Measurements from ENCODE around the gene PCOLCE2. TPM values are rescaled to one million over a fixed set of nuclear protein-coding genes. Genes with fewer than 3 reads are reported as not detected.

Gene PCOLCE2
- total RNA-seq, 1 experiment from 2014 or later: 13.5 TPM

DNA sequence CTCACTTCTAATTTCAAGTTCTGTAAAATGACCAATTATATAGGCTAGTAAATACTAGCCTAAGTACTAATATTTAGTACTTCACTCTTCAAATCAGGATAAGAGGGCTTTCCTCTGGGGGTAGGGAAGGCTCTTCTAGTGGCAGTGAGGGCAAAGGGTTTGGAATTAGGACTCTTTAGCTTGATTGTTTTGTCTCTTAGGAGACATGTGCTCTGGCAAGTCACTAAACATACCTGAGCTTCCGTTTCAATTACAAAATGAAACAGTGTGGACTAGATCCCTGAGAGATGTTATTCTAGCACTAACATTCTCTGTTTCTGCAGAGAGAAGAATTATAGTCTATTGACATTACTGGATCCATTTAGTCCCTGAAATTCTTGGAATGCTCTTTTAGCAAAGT is 71.5 kb downstream of the PCOLCE2 start:
- no peaks in the 10 kb centered on the region for H3K4me1 Mint-ChIP-seq
- ChIA-PET CTCF (interaction anchor here (0.8 to 1.4 kb wide), 2 partner anchors 12 to 230 kb away, joined by 3 to 10 read pairs; no protein-coding TSS in a partner anchor), POLR2A (no interaction called here)
- H3K27me3 Mint-ChIP-seq (ENCODE audit: low read depth): no peaks in the 10 kb centered on the region; the same call in 1 of the 2 replicates
- no peaks in the 10 kb centered on the region for H3K9me3 Mint-ChIP-seq
- TF ChIP-seq JUN (CRISPR knock-in tag; IDR thresholded peaks at IDR 0.05) (no peak), IRF2 (CRISPR knock-in tag; IDR thresholded peaks at IDR 0.05; ENCODE audit: borderline replicate concordance, low read depth) (no peak), NFATC4 (CRISPR knock-in tag; IDR thresholded peaks at IDR 0.05) (no peak), ZNF671 (CRISPR knock-in tag; IDR thresholded peaks at IDR 0.05) (no peak), TCF7 (CRISPR knock-in tag; IDR thresholded peaks at IDR 0.05; ENCODE audit: low read depth) (no peak)
- TF ChIP-seq, protein P1, sequence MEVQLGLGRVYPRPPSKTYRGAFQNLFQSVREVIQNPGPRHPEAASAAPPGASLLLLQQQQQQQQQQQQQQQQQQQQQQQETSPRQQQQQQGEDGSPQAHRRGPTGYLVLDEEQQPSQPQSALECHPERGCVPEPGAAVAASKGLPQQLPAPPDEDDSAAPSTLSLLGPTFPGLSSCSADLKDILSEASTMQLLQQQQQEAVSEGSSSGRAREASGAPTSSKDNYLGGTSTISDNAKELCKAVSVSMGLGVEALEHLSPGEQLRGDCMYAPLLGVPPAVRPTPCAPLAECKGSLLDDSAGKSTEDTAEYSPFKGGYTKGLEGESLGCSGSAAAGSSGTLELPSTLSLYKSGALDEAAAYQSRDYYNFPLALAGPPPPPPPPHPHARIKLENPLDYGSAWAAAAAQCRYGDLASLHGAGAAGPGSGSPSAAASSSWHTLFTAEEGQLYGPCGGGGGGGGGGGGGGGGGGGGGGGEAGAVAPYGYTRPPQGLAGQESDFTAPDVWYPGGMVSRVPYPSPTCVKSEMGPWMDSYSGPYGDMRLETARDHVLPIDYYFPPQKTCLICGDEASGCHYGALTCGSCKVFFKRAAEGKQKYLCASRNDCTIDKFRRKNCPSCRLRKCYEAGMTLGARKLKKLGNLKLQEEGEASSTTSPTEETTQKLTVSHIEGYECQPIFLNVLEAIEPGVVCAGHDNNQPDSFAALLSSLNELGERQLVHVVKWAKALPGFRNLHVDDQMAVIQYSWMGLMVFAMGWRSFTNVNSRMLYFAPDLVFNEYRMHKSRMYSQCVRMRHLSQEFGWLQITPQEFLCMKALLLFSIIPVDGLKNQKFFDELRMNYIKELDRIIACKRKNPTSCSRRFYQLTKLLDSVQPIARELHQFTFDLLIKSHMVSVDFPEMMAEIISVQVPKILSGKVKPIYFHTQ (CRISPR knock-in tag; IDR thresholded peaks at IDR 0.05): no peak
- H3K36me3 Mint-ChIP-seq: no peaks in the 10 kb centered on the region
- no peak overlapping the region for H3K4me3 Mint-ChIP-seq
- no peak overlapping the region for H3K27ac Mint-ChIP-seq
- no peak for DNase-seq (ENCODE audit: low spot score)
- no peak for ATAC-seq

DNA sequence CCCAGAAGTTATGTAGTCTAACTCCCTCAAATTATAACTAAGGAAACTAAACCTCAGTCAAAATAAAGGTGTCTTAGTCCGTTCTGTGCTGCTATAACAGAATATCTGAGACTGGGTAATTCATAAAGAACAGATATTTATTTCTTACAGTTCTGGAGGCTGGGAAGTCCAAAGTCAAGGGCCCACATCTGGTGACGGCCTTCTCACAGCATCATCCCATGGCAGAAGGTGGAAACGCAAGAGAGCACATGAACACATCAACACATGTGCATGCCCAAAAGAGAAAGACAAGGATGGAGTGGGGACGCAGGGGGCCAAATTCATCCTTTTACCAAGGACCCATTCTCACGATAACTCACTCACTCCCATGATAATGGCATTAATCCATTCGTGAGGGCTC is 73.1 kb downstream of the PCOLCE2 start:
- ChIA-PET POLR2A (no interaction called here), CTCF (no interaction called here)
- no peaks in the 10 kb centered on the region for H3K36me3 Mint-ChIP-seq
- no peak overlapping the region for H3K4me3 Mint-ChIP-seq
- DNase-seq (ENCODE audit: low spot score): no peak
- H3K9me3 Mint-ChIP-seq: no peaks in the 10 kb centered on the region
- H3K27me3 Mint-ChIP-seq (ENCODE audit: low read depth): no peaks in the 10 kb centered on the region; the same call in 1 of the 2 replicates
- TF ChIP-seq SP1 (CRISPR knock-in tag; conservative IDR thresholded peaks at IDR 0.05) (no peak), FOXP1 (CRISPR knock-in tag; IDR thresholded peaks at IDR 0.05; ENCODE audit: borderline replicate concordance) (no peak), ZNF232 (CRISPR knock-in tag; IDR thresholded peaks at IDR 0.05) (no peak), KAT7 (CRISPR knock-in tag; IDR thresholded peaks at IDR 0.05; ENCODE audit: borderline replicate concordance) (no peak), FOXJ3 (CRISPR knock-in tag; IDR thresholded peaks at IDR 0.05; ENCODE audit: borderline replicate concordance) (no peak), ZNF671 (CRISPR knock-in tag; IDR thresholded peaks at IDR 0.05) (no peak)
- TF ChIP-seq, protein P2, sequence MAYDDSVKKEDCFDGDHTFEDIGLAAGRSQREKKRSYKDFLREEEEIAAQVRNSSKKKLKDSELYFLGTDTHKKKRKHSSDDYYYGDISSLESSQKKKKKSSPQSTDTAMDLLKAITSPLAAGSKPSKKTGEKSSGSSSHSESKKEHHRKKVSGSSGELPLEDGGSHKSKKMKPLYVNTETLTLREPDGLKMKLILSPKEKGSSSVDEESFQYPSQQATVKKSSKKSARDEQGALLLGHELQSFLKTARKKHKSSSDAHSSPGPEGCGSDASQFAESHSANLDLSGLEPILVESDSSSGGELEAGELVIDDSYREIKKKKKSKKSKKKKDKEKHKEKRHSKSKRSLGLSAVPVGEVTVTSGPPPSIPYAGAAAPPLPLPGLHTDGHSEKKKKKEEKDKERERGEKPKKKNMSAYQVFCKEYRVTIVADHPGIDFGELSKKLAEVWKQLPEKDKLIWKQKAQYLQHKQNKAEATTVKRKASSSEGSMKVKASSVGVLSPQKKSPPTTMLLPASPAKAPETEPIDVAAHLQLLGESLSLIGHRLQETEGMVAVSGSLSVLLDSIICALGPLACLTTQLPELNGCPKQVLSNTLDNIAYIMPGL (CRISPR knock-in tag; IDR thresholded peaks at IDR 0.05): no peak
- TF ChIP-seq, protein P3, sequence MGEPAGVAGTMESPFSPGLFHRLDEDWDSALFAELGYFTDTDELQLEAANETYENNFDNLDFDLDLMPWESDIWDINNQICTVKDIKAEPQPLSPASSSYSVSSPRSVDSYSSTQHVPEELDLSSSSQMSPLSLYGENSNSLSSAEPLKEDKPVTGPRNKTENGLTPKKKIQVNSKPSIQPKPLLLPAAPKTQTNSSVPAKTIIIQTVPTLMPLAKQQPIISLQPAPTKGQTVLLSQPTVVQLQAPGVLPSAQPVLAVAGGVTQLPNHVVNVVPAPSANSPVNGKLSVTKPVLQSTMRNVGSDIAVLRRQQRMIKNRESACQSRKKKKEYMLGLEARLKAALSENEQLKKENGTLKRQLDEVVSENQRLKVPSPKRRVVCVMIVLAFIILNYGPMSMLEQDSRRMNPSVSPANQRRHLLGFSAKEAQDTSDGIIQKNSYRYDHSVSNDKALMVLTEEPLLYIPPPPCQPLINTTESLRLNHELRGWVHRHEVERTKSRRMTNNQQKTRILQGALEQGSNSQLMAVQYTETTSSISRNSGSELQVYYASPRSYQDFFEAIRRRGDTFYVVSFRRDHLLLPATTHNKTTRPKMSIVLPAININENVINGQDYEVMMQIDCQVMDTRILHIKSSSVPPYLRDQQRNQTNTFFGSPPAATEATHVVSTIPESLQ (CRISPR knock-in tag; IDR thresholded peaks at IDR 0.05): no peak
- TF ChIP-seq, protein P4, sequence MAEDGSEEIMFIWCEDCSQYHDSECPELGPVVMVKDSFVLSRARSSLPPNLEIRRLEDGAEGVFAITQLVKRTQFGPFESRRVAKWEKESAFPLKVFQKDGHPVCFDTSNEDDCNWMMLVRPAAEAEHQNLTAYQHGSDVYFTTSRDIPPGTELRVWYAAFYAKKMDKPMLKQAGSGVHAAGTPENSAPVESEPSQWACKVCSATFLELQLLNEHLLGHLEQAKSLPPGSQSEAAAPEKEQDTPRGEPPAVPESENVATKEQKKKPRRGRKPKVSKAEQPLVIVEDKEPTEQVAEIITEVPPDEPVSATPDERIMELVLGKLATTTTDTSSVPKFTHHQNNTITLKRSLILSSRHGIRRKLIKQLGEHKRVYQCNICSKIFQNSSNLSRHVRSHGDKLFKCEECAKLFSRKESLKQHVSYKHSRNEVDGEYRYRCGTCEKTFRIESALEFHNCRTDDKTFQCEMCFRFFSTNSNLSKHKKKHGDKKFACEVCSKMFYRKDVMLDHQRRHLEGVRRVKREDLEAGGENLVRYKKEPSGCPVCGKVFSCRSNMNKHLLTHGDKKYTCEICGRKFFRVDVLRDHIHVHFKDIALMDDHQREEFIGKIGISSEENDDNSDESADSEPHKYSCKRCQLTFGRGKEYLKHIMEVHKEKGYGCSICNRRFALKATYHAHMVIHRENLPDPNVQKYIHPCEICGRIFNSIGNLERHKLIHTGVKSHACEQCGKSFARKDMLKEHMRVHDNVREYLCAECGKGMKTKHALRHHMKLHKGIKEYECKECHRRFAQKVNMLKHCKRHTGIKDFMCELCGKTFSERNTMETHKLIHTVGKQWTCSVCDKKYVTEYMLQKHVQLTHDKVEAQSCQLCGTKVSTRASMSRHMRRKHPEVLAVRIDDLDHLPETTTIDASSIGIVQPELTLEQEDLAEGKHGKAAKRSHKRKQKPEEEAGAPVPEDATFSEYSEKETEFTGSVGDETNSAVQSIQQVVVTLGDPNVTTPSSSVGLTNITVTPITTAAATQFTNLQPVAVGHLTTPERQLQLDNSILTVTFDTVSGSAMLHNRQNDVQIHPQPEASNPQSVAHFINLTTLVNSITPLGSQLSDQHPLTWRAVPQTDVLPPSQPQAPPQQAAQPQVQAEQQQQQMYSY (CRISPR knock-in tag; IDR thresholded peaks at IDR 0.05): no peak
- ATAC-seq: no peak
- H3K27ac Mint-ChIP-seq: no peak overlapping the region
- H3K4me1 Mint-ChIP-seq: no peaks in the 10 kb centered on the region
